Thyroid gland (tissue), 4 donors: ENCODE measurements around the gene CDV3.

Source experiments
- POLR2A ChIP-seq, 2 donors: fragments of 450-650 bp; IDR thresholded peaks; one replicate each; pipeline ENCODE4 v1.6.1; 2017; ENCODE audit warnings: antibody characterized with exemption in 2 of 2, mild to moderate bottlenecking in 2 of 2, moderate library complexity in 1 of 2
- TF ChIP-seq, protein P1 (sequence below), 6 experiments: fragments of 200-600 bp in 3 of 6; fragments of 450-650 bp in 3 of 6; sonication (generic) in 3 of 6; IDR thresholded peaks; one replicate each; pipeline ENCODE4 v1.5.1; 2016 to 2019; ENCODE audit warnings: antibody characterized with exemption in 6 of 6, mild to moderate bottlenecking in 2 of 6, inconsistent platforms in 1 of 6, moderate library complexity in 1 of 6

GRCh38 chr3:133575086-133575485 lies 1.6 kb downstream of the CDV3 start:
- TF ChIP-seq, protein P1, sequence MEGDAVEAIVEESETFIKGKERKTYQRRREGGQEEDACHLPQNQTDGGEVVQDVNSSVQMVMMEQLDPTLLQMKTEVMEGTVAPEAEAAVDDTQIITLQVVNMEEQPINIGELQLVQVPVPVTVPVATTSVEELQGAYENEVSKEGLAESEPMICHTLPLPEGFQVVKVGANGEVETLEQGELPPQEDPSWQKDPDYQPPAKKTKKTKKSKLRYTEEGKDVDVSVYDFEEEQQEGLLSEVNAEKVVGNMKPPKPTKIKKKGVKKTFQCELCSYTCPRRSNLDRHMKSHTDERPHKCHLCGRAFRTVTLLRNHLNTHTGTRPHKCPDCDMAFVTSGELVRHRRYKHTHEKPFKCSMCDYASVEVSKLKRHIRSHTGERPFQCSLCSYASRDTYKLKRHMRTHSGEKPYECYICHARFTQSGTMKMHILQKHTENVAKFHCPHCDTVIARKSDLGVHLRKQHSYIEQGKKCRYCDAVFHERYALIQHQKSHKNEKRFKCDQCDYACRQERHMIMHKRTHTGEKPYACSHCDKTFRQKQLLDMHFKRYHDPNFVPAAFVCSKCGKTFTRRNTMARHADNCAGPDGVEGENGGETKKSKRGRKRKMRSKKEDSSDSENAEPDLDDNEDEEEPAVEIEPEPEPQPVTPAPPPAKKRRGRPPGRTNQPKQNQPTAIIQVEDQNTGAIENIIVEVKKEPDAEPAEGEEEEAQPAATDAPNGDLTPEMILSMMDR (IDR thresholded peaks at IDR 0.05), result no peak
- TF ChIP-seq POLR2A (IDR thresholded peaks at IDR 0.05), result no peak
